Hematopoietic multipotent progenitor cell treated with erythropoietin and hydrocortisone succinate and interleukin-3 and kit ligand, for 8 days (in vitro differentiated cells): ENCODE measurements around the gene PPM1K.

Experiments used
- DNase-seq: peaks from one replicate; pipeline ENCODE4 v3.0.0-alpha.2; 2015

Gene PPM1K

DNA sequence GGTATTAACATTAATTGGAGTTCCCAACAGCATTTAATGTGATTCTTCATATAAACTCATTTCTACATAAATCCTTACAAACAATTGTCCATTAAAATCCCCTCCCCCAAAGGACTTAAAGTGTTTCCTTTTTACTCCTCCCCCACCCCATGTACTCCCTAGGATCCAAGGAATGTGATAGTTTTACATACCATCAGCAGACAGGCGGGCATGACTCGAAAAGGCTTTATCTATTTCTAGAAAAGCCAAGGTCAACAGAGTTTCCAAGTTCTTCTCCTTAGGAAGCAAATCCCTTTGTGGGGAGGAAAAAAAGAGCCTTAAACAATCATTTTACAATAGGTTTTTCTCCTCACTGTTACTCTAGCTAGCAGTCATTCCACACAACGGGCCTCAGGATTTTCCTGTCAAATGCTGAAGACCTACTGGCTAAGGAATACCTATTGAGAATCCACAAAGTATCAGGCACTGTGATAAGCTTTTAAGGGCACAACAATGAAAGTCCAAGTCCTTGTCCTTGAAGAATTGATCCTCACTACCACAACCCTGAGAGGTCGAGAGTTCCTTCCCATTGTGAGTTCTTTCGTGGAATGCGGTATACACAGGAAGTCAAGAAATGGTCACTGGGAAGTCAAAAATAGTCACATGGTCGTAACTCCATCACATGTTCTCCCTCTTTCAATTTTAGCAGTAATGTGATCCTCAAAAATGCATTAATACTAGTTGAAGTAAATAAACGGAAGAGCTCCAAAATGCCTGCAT lies 7.2 kb downstream of the PPM1K start:
- no peak for DNase-seq

DNA sequence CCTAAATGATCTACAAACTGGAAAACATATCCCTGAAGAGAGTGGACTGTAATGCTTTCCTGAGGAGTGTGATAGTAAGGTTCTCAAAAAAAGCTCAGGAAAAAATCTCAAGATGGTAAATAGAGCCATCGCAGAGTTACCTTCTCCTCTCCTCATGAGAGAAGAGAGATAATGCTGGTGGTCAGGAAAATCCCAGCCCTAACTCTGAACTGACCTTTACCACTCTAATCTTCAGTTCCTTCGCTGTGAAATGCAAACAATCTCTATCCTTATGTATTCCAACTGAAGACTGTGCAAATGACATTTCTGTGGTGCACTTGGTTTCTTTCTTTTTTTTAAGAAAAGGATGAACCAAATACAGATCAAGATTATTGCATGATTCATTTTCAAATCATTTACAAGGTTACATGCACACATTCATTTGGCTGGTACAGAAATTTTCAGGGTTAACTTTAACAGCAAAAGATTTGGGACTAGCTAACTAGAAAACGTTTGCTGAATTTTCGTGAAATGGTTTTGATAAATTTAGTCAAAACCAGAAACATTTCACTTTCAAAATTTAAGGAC lies 8.3 kb downstream of the PPM1K start:
- no peak for DNase-seq

DNA sequence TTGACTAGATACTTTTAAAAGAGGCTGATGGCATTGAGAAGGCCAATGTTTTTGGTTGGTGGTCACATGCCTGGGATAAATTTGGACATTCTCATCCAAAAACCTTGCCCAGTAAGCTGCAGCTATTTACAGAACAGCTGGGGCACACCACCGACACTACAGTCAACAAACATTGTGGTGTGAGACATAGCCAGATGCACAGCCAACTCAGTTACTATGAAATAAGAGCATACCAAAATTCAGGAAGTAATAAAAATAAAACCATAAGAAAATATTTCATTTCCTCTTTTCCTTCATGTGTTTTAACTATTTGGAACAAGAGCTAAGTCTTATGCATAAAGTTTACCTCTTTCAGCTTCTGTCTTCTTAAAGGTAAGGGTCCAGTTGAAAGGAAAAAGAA lies 8.8 kb downstream of the PPM1K start:
- no peak for DNase-seq

DNA sequence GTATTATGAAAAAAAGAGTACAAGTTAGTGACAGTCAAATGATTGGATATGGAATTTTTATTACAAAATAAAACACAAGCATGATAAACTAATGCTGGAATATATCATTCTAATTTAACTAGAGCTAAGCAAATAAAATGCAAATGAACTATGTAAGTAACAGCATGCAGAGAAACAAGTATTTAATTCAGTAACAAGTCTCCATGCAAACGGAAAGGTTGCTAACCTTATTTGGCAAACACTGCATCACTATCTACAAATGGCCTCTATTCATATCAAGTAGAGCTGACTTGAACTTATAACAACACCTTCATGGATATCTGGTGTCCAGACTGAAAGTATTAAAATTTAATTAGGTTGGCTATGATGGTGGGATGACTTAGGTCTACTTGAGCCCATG lies 15.4 kb downstream of the PPM1K start:
- no peak for DNase-seq

DNA sequence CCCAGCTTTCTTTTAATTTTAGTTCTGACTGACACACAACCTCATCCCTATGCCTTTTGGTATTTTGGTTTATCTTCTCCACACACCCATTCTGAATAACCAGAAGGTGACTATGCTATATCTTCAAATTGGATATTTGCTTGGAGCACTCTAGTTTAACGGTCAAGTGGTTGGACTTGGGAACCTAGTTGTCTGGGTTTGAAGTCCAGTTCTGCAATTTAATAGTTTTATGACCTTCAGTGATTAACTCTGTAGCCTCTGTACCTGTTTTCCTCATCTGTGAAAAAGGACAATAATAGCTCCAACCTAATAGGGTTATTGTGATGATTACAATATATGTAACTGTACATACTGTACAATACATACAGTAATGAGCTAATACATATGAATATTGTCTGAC lies 20.0 kb downstream of the PPM1K start:
- no peak for DNase-seq

DNA sequence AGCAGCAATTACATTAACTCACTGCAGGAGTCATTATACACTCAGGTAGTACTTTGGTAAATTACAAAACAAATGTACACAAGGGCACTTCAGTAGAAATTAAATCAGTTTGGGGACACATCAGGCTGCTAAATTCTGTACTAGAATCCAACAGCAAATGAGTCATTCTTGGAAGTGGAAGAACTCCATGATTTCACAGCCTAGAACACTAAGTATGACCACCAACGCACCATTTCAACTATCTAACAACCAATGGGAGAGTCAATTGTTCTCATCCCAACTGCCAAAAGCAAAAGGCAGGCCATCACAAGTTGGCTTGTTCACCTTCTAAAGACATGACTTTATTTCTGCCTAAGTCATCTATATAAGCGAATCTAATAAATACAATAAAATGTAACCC lies 26.6 kb downstream of the PPM1K start:
- no peak for DNase-seq

DNA sequence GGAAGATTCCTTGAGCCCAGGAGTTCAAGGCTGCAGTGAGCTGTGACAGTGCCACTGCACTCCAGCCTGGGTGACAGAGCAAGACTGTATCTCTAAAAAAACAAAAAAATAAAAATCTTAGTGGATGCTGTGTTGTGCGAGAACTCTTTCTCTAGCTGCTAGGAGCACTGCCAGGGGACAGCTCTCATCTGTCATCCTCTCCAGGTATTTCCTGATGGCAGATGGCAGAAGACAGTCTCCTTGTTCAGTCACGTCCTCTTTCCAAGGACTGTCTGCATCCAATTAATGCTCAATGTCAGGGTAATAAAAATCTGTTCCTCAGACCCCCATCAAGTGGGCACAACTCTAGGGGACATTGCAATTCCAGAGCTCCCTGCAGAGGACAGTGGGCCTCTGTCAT lies 29.2 kb downstream of the PPM1K start:
- DNase-seq: no peak

DNA sequence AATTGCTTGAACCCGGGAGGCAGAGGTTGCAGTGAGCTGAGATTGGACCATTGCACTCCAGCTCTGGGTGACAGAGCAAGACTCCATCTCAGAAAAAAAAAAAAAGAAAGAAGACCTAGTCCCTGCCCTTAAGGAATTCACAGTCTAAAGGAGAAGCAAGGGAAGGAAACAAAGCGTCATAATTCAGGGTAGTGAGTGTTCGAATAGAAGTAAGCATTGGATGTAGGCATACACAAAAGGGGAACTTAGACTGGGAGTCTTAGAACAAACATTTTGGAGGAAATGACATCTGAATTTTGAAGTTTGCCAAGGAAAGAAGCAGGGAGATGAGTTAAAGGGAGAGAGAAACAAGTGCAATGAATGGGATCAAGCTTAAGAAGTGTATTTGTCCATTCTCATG lies 32.4 kb downstream of the PPM1K start:
- no peak for DNase-seq

DNA sequence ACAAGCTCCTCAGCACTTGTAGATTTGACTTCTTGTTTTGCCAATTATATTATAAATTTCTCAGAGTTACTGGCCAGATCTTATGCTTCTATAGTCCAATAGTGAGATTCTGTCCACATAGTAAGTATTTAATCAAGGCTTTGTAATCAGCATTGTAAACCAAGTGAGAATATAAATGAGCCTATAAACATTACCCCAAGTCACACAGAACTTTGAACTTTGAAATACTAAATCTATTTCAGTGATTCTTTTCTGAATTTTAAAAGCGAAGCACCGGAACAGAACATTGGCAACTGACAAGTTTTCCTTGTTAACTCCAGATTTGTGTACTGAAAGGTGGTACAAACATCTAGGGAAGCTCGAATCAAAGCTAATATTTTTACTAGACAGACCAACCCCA lies 37.2 kb downstream of the PPM1K start:
- DNase-seq: no peak

DNA sequence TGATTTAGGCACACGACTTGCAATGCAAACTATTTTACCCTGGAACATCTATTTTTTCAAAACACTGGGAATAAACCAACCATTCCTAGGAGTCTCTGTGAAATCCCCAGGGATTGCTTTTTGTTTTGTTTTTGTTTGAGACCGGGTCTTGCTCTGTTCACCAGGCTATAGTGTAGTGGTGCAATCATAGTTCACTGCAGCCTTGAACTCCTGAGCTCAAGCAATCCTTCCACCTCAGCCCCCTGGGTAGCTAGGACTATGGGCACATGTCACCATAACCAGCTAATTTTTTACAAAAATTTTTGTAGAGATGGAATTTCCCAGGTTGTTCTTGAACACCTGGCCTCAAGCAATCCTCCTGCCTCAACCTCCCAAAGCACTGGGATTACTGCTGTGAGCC lies 37.8 kb downstream of the PPM1K start:
- DNase-seq: no peak

DNA sequence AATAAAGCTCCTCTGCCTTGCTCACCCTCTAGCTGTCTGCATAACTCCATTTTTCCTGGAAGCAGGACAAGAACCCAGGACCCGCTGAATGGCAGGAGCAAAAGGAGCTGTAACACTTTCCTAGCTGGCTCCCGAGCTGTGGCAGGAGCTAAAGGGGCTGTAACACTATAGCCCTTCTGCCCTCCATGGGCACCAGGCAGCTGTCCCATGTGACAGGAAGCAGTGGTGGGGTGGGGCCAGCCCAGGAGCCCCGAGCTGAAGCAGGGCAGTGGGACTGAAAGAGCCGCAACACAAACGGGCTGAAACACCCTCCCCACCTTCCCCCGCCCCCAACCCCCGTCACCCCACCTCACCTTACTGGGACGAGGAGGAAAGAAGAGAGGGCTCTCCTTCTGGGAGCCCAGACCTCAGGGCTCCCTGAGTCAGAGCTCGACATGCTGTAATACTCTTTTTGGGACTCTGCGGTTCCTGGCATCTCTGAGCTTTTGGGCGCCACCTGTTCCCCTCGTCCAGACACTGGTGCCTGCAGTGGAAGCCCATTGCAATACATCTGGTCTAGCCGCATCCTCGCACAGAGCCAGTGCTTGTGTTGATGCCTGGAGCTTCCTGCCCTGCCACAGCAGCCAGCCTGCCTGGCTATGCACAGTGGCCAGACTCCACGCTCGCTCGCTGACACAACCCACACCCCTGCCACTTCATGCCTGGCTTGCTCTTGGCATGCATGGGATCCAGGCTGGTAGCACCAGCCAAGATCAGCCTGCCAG lies 39.4 kb downstream of the PPM1K start:
- no peak for DNase-seq

DNA sequence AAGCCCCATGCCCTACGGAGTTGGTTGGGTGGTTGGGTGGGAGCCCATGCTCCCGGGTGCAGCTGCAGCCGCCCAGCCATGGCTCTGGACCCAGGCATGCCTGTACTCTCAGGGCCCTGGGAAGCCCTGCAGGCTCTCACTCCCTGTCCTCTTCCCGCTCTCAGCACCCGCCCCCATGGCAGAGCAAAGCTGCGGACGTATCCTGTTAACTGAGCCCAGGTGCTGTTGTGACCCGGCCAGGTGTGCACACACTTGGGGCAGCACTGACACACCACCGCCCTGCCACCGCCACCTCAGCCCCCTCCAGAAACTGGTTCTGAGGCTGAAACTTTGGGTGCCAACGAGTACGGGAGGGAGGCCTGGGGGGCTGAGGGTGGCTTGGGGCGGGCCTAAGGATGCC lies 40.3 kb downstream of the PPM1K start:
- no peak for DNase-seq

DNA sequence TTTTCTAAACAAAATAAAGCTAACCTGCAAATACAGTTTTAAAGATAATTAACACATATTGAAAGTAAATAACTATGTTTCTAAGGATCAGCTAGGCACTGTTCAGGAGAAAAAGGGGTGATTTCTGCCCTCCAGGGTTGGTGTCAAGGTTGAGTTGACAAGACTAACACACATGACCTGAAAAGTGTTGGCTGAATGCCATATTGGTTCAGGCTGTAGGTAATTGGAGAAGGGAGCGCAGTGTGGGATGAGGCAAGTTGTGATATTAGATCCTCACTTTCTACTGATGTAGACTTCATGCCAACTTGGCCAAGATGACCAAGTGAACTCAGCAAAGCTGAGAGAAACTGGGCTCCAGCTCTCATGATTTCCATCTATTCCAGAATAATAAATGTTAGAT lies 42.2 kb downstream of the PPM1K start:
- no peak for DNase-seq

DNA sequence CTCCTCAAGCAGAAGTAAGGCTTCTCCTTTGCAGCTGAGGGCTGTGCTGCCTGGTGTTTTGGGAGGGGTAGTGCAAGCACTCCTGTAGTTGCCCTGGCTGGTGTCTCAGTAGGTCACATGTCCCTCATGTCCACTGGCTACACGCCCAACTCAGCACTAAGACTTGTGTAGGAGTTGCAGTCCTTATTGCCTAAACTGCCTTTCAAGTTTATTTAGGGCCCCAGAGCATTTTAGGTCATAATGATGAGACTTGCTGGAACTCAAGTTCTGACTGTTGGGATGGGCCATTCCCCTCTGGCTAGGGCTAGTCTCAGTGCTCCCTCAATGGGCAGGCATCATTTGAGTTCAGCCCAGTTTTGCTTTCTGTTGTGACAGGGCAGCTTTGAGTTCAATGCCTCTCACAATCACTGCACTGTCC lies 44.1 kb downstream of the PPM1K start:
- no peak for DNase-seq

DNA sequence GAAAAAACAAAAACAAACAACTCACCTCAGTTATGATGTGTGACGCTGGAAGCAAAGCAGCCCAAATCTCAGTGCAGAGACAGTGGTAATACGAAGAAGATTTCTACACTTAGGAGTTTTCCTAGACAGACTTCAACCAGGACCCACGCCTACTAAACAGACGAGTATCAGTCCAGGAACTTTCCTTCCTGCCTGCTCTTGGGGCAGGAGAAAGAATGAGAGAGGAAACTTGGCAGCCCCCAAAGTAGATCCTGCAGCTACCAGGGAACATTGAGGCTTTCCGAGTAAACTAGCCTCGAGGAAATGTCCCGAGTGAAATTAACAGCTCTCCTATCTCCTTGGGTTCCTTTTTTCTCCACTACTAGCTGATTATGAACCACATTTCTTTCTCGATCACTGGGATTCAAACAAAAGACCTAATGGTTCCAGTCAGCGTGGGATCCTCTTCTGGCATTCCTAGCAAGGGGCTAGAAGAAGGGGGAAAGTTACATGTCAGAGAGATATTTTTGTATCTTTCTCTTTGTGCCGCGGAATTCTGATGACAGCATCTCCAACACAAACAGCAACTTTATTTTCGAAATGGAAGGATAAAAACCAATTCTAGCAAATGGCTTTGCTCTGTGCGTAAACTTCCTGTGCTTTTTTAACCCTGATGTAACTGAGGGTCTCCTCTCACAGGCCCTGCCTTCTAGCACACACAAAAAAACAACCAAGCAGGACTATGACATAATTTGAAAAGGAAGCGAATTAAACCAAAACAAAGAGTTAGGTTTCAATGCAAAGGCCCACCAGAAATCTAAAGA lies 53.2 kb downstream of the PPM1K start:
- no peak for DNase-seq

DNA sequence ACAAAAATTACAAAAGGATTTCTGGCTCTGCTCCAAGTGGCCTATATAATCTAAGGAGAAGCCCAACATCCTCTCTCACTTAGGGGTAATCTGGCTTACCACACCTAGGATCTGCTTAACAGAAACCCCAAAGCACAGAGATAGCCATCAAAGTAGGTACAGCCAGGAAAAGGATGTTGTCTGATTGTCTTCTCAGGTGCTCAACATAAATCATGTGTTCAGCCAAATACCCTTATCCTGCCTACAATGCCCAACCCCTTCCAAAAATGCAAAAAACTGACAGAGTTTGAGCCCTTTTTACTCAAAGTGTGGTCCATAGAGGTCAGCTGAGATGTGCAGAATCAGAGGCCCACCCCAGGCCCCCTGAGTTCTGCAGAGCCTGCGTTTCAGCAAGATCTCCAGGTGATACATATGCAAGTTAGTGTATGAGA lies 53.9 kb downstream of the PPM1K start:
- no peak for DNase-seq

DNA sequence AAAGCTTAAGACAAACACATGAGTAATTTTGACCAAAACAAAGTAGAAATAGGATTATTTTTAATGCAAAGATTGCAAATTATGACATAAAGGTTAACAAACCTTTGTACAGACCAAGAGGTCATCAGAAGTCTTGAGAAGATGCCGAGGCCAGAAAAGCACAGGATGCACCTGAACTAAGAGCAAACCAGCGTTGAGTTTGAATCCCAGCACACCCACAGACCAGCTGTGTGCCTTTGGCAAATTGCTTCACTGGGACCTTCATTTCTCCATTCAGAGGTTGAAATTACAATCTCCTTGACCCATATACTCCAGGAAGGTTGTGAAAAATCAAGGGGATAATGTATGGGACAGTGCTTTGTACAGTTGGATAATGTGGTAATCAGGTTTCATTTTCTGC lies 56.6 kb downstream of the PPM1K start:
- DNase-seq: no peak

DNA sequence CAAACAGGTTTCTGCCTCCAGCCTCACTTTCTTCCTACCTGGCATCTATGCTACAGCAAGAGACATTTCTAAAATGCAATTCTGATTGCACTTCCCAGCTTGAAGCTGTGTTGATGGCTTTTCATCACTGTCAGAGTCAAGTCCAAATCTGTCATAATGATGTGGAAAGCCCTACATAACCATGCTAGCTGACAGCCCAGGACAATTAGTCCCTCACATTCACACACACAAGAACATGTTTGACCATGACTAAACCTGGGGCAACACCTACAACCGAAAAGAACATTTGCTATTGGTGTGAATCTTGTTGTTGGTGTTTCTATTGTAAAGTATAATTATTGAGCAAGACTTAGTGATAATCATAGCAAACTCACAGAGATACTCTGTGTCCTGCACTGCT lies 58.2 kb downstream of the PPM1K start:
- no peak for DNase-seq

DNA sequence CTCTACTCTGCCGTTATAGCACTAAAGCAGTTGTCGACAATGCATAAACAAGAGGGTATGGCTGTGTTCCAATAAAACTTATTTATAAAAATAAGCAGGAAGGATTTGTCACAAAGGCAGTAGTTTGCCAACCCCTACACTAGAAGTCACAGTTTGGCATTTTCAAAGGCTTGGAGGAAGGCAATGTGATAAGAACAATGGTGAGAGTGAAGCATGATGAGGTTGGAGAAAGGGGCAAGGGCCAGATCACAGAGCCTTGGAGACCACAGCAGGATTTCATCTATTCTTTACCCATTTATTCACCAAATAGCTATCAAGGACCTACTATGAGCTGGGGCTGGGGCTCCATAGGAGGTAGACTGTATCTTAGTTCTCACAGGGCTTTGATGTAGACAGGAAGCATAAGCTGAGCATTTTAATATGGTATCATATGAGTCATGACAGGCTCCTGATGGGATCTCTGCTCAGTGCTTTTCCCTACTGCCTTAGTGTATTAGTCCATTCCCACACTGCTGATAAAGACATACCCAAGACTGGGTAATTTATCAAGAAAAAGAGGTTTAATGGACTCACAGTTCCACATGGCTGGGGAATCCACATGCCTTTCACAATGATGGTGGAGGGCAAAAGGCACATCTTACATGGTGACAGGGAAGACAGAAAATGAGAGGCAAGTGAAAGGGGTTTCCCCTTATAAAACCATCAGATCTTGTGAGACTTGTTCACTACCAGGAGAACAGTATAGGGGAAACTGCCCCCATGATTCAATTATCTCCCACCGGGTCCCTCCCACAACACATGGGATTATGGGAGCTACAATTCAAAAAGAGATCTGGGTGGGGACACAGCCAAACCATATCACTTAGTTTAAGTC lies 58.9 kb downstream of the PPM1K start:
- DNase-seq: no peak

DNA sequence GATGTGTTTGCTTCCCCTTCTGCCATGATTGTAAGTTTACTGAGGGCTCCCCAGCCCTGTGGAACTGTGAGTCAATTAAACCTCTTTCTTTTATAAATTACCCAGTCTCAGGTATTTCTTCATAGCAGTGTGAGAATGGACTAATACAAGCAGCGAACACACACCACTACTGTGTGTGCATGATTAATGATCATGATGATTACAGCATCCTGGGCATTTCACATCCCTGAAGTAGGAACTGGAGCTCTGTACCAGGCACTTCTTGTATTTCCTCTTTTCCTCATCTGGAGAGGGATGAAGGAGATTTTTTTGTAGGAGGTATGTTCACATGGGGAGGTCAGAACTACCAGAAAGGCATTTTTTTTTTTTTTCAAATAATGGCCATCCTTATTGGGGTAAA lies 60.8 kb downstream of the PPM1K start:
- no peak for DNase-seq

DNA sequence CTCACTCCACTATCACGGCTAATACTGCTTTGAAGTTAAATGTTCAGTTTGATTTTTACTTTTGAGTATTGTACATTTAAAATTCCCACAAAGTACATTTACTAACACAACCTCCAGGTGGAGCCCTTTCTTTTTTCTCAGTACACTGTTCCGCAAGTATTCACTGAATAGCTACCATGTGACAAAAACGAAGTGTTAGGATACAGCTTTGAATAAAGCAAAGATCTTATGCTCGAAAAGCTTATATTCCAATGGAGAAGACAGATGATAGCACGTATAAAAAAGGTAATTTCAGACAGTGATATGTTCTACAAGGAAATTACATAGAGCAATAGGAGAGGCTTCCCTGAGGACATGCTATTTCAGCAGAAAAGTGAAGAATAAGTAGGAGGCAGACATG lies 65.3 kb downstream of the PPM1K start:
- DNase-seq: peak; percentile 67

DNA sequence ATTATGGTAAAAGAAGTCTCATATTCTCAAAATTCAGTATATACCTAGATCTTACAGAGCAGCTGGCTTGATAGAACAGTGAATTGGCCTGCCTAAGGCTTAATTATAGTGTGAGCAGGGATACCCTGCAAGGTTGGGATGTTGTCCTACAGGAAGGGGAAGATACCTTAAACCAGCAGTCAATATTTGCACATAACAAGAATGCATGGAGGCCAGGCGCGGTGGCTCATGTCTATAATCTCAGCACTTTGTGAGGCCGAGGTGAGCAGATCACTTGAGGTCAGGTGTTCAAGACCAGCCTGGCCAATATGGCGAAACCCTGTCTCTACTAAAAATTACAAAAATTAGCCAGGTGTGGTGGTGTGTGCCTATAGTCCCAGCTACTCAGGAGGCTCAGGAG lies 67.2 kb downstream of the PPM1K start:
- no peak for DNase-seq
